ENCODE measurements around the gene CCL20. TPM values are rescaled to one million over a fixed set of nuclear protein-coding genes. Genes with fewer than 3 reads are reported as not detected.

Gene CCL20
- total and polyA plus RNA-seq, 2 of the 13 experiments (the other 11 are each of a cell fraction or from before 2014, with no cell fraction given) = 223 to 903 TPM

GRCh38 chr2:227772932-227773331 is 40.7 kb upstream of the CCL20 start:
- DNase-seq (ENCODE audit: low spot score) = no peak
- peaks cover 62% of the 10 kb centered on the region for H3K4me1 ChIP-seq (ENCODE audit: insufficient read depth, low read length)
- peak; percentile 49 for ATAC-seq
- no peaks in the 10 kb centered on the region for H4K20me1 ChIP-seq (ENCODE audit: insufficient read depth, low read length)
- H3K9ac ChIP-seq (ENCODE audit: insufficient read depth, low read depth, low read length) = no peak overlapping the region
- no peak for FAIRE-seq
- no peak overlapping the region for H3K27ac ChIP-seq (ENCODE audit: extremely low read length, insufficient read depth, low read length)
- peaks cover 0 to 2% of the 10 kb centered on the region in 2 experiments; a peak in 1 of 5 replicates for H3K27me3 ChIP-seq (ENCODE audit: control insufficient read depth in 1 of 2, insufficient read depth in 2 of 2, low read length in 2 of 2)
- peak overlapping the region; percentile 53 for H3K4me2 ChIP-seq (ENCODE audit: low read depth, low read length)
- BruUV-seq (replicated peaks) = no TSS peak
- H3K36me3 ChIP-seq (replicated peaks in 1 of 2; ENCODE audit: control insufficient read depth in 1 of 2, insufficient read depth in 2 of 2, low read length in 2 of 2) = no peaks in the 10 kb centered on the region
- H3K4me3 ChIP-seq (replicated peaks in 1 of 3; ENCODE audit: insufficient read depth in 1 of 3, low read depth in 2 of 3, low read length in 3 of 3) = no peak overlapping the region
- no peaks in the 10 kb centered on the region for H3K9me3 ChIP-seq (ENCODE audit: low read length)
- peak overlapping the region; percentile 24 for H2AFZ ChIP-seq (ENCODE audit: low read length)
- 32% methylated on average over 2 of the region's 2 CpGs for WGBS (ENCODE audit: low lambda C conversion rate)
- CTCF ChIA-PET (ENCODE audit: low intra/inter-chr PET ratio, low total read pairs) = interaction anchor here (3.1 kb wide), 1 partner anchor 89 kb away, joined by 17 read pairs; no protein-coding TSS in a partner anchor
- POLR2A ChIA-PET = no interaction called here
- H3K79me2 ChIP-seq (ENCODE audit: insufficient read depth, low read length) = no peaks in the 10 kb centered on the region
- TF ChIP-seq TEAD3 (CRISPR knock-in tag; optimal IDR thresholded peaks at IDR 0.05; ENCODE audit: borderline replicate concordance) = peak; percentile 4
- TF ChIP-seq ZNF530 (CRISPR knock-in tag; IDR thresholded peaks at IDR 0.05; ENCODE audit: low read depth) = no peak
- TF ChIP-seq ZNF772 (CRISPR knock-in tag; IDR thresholded peaks at IDR 0.05) = no peak
- no peak for TF ChIP-seq KDM1A (CRISPR knock-in tag; IDR thresholded peaks at IDR 0.05)
- TF ChIP-seq ZNF142 (CRISPR knock-in tag; IDR thresholded peaks at IDR 0.05) = no peak
- TF ChIP-seq ZNF318 (CRISPR knock-in tag; IDR thresholded peaks at IDR 0.05) = no peak
- no peak for TF ChIP-seq FLYWCH1 (CRISPR knock-in tag; IDR thresholded peaks at IDR 0.05)
- TF ChIP-seq MTERF4 (CRISPR knock-in tag; IDR thresholded peaks at IDR 0.05) = no peak
- intact Hi-C loops (cut with micrococcal nuclease; ENCODE audit: unreplicated experiment) = no loop called here
- in situ Hi-C loops (cut with HindIII; ENCODE audit: extremely low pct_ligation_motif_present, low pct_unique_long_range_greater_than_20kb) = no loop called here
